Activated CD8-positive, alpha-beta memory T cell treated with anti-CD3 and anti-CD28 coated beads for 48 hours (primary cell): ENCODE measurements around the gene RNF166.

Experiments
- DNase-seq, 3 experiments: peaks; one replicate each; pipeline ENCODE4 v3.0.0-alpha.2; 2020; ENCODE audit warnings: low read depth in 2 of 3, low spot score in 2 of 3

Gene RNF166

DNA sequence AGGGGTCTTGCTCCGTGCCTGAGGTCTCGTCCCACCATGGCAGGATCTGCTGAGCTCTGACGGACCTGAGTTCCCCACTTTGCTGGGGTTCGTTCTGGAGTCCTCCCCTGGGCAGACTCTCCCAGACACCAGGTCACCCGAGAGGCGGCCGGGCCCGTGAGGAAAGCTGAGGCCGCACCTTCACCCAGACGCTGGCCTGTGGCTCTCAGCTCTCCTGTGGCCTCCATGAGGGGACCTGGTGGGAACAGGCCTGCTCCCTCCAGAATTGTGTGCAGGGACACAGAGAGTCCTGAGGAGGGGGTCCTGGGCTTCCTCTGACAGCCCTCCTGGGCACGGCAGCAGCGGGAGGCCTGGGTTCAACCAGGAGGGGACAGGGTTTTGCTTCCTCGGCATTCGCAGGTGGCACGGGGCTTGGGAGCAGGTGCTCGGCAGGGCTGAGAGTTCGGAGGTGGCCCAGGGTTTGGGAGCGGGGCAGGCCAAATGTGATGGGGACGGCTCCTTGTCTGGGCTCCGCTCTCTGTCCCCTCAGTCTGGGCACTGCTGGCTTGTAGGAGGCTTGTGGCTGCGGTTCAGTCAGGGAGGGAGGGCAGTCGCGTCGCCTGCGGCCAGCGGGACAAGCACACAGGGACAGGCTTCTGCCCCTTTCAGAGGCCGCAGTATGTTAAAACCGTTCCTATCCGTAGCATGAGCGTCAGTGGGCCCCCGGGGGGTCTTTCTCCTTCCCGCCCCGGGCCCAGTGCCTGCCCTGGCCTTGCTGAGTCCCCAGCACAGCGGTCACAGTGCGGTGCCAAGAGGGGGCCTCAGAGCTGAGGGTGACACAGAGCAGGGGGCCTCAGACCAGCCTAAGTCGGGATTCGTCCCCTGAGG lies 11.8 kb downstream of the RNF166 start:
- no peak for DNase-seq

DNA sequence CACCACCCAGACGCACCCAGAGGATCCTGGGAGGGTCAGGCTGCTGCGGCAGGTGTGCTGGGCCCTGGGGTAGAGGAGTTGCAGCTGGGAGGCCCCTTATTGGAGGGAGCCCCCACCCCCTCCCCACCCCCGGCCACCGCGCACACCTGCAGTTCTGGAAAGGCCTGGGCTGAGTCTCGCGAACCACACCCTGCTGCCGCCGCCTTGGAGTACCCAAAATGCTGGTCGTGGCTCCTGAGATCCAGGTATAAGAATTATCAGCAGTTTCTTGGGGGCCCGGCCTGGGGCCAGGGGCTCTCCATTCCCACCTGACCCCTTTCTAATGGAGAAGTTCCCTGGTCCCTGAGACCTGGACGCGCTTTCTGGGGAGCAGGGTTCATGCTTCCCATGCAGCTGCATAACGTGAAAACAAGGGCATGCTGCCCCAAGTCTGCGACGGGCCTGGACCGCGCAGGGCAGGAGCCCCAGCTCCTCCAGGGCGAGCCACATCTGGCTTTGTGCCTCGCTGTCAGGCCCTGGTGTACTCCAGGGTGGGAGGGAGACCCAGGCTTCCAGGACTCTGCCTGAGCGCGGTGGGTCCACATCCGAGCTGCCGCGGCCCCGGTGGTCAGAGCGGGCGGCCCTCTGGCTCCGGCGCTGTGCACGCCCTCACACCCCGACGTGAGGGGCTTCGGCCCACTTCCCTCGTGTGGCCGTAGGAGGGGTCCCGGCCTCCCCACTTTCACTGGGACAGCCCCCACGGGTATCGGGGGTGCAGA lies 12.6 kb downstream of the RNF166 start:
- DNase-seq = no peak

DNA sequence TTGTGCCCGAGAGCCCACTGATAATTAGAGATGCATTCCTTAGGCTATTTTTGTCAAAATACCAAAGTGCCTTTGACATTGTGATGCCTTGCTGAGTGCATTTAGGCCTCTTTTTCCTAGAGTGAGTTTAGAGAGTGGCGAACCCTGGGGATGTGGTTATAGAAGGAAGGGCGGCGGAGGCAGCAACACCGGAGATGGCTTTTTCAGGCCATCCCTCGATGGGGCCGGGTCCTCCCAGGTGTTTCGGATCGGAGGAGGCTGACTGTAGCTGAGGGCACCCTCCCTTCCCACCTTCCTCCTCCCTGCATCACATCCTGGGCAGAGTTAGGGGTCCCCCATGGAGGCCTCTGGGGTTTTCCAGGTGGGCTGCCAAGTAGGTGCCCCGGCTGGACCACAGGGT lies 13.3 kb downstream of the RNF166 start:
- no peak for DNase-seq

GRCh38 chr16:88691924-88692560 lies 14.2 kb downstream of the RNF166 start:
- no peak for DNase-seq

DNA sequence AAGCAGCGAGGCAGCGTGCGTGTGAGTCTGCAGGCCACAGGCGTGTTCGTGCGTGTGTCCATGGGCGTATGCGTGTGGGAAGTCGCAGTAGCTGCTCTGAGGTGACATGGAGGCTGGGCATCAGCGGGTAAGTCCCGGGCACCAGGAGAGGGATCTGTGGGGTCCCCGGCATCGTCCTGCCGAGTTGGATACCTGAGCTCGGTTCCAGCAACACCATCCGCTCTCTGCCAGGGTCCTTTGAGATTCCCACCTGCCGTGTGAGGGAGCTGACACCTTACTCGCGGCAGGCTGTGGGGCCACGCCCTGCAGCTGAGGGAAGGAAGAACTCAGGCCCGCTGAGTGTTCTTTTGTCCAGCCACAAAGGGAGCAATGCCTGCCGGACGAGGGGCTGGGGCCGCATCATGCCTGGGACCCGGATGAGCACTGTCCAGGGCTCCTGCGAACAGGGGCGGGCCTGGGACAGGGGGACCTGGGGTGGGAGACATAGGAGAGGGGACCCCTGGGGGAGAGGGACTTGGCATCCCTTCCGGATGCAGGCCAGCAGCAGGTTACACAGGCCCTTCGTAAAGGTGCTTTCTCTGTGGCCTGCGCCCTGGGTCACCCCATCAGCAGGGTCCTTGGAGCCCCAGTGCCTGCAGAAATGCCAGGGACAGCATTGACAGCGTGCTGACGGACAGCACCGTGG lies 14.9 kb downstream of the RNF166 start:
- no peak for DNase-seq

- no peak for DNase-seq
Observed at GRCh38 chr16:88690341-88691128, 15.7 kb downstream of the RNF166 start.

DNA sequence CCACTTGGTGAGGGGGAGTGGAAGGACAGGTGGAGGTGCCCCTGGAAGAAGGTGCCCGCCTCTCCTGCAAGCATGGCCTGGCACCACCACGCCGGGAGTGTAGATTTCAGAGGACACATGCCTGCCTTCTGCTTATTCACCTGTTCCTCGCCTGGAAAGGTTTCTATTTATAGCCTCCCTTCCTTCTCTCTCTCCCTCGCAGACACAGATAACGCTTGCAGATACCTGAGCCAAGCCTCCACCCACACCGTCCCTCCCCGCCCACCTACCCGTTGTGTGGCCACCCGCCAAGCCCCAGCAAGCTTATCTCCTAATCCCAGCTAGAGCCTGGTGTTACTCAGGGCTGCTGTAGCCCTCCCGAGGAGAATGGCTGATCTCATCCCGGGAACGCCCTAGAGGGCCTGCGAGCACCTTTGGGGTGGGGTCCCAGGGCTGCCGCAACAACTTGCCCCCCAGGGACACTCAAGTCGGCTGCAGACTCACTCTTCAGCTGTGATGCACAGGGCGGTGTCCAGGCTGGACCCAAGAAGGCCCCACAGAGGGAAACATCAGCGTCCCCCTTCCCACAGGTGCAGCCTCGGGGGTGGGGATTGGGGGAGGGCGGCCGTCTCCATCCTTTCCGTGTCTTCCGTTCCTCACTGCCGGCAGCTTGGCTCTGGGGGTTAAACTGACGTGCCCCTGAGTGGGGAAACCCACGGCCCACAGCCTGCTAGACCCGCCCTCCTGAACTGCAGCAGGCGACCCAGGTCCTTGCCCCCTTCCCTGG lies 18.0 kb downstream of the RNF166 start:
- no peak for DNase-seq

- no peak for DNase-seq
Observed at GRCh38 chr16:88687676-88688012, 18.6 kb downstream of the RNF166 start.

DNA sequence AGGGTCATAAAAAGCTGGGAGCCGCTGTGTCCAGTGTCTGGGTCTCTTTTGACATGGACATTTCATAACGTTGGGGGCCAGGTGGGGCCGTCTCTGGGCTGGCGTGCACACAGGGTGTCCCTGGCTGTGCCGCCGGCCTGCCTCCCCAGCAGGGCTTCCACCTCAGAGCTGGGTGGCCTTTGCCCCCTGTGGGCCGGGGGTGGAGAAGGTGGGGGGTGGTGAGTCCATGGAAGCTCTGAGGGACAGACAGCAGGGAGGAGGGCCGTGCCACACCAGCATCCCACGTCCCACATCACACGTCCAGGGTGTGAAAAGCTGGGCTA lies 19.0 kb downstream of the RNF166 start:
- DNase-seq = no peak

GRCh38 chr16:88686439-88687253 lies 19.6 kb downstream of the RNF166 start, which contains the start of gene SNAI3:
Gene SNAI3 (minus strand): TSS chr16:88686507. CDS start chr16:88686406, 101 bp downstream.
- peak; percentile 63 to 72 (median 71) for DNase-seq

- DNase-seq = no peak
Observed at GRCh38 chr16:88686062-88686438, 20.2 kb downstream of the RNF166 start.

GRCh38 chr16:88685156-88686061 lies 20.8 kb downstream of the RNF166 start:
- DNase-seq = no peak

DNA sequence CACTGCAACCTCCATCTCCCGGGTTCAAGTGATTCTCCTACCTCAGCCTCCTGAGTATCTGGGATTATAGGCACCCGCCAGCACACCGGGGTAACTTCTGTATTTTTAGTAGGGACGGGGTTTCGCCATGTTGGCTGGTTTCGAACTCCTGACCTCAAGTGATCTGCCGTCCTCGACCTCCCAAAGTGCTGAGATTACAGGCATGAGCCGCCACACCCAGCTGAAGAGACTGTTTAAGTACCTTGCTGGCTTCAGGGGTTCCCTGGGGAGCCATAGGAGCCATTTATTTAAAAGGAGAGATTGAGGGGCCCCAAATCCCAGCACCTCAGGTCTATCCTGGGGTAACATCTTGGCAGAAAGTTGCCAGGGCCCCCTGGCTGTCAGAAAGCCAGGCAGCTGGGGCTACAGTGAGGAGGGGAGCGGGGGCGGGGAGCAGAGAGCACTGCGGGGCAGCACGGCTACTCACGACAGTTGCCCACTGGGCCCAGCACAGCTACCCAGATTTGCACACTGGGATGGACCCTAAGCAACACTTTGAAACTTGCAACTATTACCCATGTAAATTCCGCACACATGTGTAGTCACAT lies 21.5 kb downstream of the RNF166 start:
- DNase-seq = no peak

DNA sequence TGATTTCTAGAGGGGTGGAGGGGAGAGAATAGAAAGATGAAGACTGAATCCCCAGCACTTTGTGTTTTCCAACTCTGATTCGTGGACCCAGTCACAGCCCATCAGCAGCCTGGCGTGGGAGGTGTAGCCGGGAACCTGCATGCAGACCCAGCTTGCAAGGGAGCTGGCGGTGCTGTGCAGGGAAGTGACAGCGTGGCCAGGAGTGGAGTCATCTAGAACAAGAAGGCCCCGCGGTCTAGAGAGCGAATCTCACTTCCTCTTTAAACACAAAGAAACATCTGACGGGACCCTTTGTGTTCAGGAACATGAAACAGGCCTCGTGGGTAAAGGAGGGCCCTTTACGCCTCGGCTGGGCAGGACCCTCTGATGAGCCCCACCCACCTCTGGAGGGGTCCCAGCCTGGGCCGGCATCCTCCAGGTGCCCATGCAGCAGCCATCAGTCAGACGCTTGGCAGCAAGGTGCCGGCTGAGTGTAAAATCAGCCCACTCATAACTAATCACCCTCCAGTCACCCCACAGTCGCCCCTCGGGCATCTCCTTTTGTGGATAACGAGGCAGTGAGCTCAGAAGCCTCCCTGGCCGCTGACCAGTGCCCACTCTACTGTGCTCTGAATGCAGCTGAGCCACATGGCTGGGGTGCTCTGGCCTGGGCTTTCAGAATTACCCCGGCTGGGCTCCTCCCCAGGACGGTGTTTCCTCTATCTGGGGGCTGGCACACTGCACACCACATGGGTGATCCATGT lies 24.3 kb downstream of the RNF166 start:
- no peak for DNase-seq

DNA sequence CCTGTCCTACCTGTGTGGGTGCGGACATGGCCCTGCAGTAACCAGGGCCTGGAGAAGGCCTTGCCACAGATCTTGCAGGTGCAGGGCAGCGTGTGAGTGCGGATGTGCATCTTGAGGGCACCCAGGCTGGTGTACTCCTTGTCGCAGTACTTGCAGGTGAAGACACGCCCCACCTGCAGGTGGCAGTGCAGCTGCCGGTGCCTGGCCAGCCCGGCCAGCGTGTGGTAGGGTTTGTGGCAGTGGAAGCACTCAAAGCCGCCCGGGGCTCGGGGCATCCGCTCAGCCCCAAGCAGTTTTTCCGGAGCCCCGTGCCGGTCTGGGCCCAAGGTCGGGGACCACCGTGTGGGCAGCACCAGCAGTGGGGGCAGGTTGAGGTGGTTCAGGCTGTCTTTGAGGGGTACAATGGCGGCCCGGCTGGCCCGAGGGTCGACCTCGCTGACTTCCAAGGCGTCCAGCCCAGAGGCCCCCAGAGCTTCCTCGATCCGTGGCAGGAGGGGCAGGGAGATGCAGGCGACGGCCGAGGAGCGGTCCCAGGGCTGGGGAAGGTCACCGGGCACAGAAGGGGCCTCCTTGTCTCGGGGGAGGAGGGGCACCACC lies 25.0 kb downstream of the RNF166 start:
- no peak for DNase-seq

DNA sequence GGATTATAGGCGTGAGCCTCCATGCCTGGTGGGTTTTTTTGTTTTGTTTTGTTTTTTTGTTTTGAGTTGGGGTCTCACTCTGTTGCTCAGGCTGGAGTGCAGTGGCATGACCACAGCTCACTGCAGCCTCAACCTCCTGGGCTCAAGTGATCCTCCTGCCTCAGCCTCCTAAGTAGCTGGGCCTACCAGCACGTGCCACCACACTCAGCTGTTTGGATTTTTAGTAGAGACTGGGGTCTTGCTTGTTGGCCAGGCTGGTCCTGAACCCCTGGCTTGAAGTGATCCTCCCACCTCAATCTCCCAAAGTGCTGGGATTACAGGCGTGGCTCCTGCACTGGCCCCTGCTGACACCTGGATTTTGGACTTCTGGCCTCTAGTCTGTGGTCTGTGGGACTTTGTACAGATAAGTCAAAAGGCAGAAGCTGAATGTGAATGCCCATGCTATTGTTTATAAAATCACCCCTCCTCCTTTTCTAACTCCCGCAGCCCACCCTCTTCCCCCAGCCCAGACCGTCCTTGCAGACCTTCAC lies 25.6 kb downstream of the RNF166 start:
- DNase-seq = no peak
